ENCODE results near the gene SPAST. TPM values are rescaled to one million over a fixed set of nuclear protein-coding genes. Genes with fewer than 3 reads are reported as not detected.
"Not testable (repeated sequence)": the region's sequence is repeated elsewhere in the genome, so short reads cannot be mapped to it uniquely, and the experiment has no call there.

The SPAST gene
- total RNA-seq, 1 donor from 2014 or later, result 19.2 TPM

- DNase-seq (ENCODE audit: low spot score), result no peak
Observed at GRCh38 chr2:32124660-32125059, 61.3 kb downstream of the SPAST start.

DNA sequence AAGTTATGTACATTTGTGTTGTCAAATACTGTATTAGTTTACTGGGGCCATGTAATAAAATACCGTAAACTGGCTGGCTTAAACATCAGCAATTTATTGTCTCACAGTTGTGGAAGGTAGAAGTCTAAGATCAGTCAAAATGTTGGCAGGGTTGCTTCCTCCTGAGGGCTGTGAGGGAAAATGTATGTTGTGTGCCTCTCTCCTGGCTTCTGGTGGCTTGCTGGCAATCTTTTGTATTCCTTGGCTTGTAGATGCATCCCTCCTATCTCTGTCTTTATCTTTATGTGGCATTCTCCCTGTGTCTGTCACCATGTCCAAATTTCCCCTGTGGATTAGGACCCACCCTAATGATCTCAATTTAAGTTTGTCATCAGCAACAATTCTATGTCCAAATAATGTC is 65.3 kb downstream of the SPAST start:
- DNase-seq (ENCODE audit: low spot score), result no peak

DNA sequence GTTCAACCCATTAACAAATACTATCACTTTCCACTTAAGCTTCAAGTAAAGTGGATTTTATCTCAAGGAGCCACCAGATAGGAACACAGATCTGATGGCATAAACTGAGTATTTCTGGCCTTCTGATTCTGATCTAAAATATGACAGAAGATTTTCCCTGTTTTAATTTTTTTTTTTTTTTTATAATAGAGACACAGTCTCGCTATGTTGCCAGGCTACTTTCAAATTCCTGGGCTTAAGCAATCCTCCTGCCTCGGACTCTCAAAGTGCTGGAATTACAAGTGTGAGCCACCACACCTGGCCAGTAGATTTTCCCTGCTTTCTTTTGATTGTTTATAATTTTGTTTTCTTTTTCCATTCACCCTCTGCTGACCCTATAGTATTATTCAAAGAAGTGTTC is 65.7 kb downstream of the SPAST start:
- no peak for DNase-seq (ENCODE audit: low spot score)

DNA sequence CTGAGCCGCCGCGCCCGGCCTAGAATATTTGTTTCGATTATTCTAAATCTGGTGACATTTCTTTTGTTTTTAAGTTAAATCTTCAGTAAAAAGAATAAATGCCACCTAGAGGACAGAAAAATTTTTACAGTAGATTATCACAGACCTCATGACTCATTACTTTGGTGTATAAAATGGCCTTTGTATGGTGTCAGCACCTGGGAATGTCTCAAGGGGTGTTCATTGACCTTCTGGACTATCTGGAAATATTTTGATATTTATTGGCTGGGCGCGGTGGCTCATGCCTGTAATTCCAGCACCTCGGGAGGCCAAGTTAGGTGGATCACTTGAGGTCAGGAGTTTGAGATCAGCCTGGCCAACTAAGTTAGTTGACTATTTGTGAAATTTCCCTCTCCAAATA is 72.1 kb downstream of the SPAST start:
- no peak for DNase-seq (ENCODE audit: low spot score)

GRCh38 chr2:32136097-32136496 is 72.7 kb downstream of the SPAST start:
- DNase-seq (ENCODE audit: low spot score), result no peak

- not testable (repeated sequence) for DNase-seq (ENCODE audit: low spot score)
Observed at GRCh38 chr2:32151544-32151943, 88.2 kb downstream of the SPAST start.

DNA sequence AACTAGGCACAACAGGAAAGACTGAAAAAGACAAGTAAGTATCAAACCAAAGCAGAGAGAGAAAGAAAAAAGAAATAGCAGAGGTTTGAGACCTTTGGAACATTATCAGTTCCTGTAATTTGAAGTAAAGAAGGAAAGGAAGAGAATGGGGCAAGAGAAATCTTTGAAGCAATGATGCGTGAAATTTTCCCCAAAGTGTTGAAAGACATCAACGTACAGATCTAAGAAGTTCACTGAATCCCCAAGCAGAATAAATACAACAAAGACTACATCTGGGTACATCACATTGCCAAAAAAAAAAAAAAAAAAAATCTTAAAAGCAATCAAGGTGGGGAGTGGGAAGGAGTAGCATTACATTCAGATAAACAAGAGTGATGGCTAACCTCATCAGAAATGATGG is 96.3 kb downstream of the SPAST start:
- DNase-seq (ENCODE audit: low spot score), result no peak

- DNase-seq (ENCODE audit: low spot score), result no peak
Observed at GRCh38 chr2:32161296-32161695, 97.9 kb downstream of the SPAST start.

- not testable (repeated sequence) for DNase-seq (ENCODE audit: low spot score)
Observed at GRCh38 chr2:32164254-32164653, 100.9 kb downstream of the SPAST start.

GRCh38 chr2:32165027-32165347 is 101.6 kb downstream of the SPAST start:
- DNase-seq (ENCODE audit: low spot score), result not testable (repeated sequence)

- no peak for DNase-seq (ENCODE audit: low spot score)
Observed at GRCh38 chr2:32166115-32166574, 102.8 kb downstream of the SPAST start.

GRCh38 chr2:32168513-32168912 is 105.2 kb downstream of the SPAST start:
- DNase-seq (ENCODE audit: low spot score), result no peak

GRCh38 chr2:32172870-32173269 is 109.5 kb downstream of the SPAST start:
- DNase-seq (ENCODE audit: low spot score), result no peak

DNA sequence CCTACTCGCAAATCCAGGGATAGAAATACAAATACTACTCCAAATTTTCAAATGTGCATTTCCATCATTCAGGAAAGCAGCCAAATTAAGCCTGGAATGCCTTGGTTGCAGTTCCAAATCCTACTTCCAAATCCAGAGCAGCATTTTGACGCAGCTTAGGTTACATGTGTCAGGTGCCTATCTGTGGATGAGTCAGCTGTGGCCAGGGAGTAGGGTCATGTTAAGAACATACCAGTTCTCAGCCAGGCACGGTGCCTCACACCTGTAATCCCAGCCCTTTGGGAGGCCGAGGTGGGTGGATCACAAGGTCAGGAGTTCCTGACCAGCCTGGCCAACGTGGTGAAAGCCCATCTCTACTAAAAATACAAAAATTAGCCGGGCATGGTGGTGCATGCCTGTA is 119.3 kb downstream of the SPAST start:
- no peak for DNase-seq (ENCODE audit: low spot score)

GRCh38 chr2:32189011-32189410 is 125.7 kb downstream of the SPAST start:
- no peak for DNase-seq (ENCODE audit: low spot score)

GRCh38 chr2:32192418-32192817 is 129.1 kb downstream of the SPAST start:
- no peak for DNase-seq (ENCODE audit: low spot score)

GRCh38 chr2:32200814-32201213 is 137.5 kb downstream of the SPAST start:
- DNase-seq (ENCODE audit: low spot score), result no peak

- DNase-seq (ENCODE audit: low spot score), result not testable (repeated sequence)
Observed at GRCh38 chr2:32203428-32203827, 140.1 kb downstream of the SPAST start.

Other genes with a start within 250 kb of the SPAST start
- 58.0 TPM for gene MEMO1, start 52.5 kb upstream of the SPAST start, total RNA-seq
- gene DPY30, start 23.8 kb upstream of the SPAST start, total RNA-seq, result 45.7 TPM
- gene SLC30A6, start 102.3 kb downstream of the SPAST start, total RNA-seq, result 24.9 TPM
- gene NLRC4, start 201.3 kb downstream of the SPAST start, total RNA-seq, result 0.65 TPM
- 36.8 TPM for gene YIPF4, start 214.3 kb downstream of the SPAST start, total RNA-seq